Fibroblast of lung (primary cell): Measurements from ENCODE around the gene SEPTIN5. TPM values are rescaled to one million over a fixed set of nuclear protein-coding genes. Genes with fewer than 3 reads are reported as not detected.

Experiments
- DNase-seq, 2 donors: peaks; one replicate each; pipeline versions ENCODE4 v3.0.0 to v3.0.0-alpha.2; 2010; ENCODE audit warnings: low read depth in 2 of 2
- H2AFZ ChIP-seq: 2 replicates; pipeline ENCODE4 v1.5.1; 2012; ENCODE audit warnings: low read length, control low read depth, inconsistent platforms
- H3K27ac ChIP-seq: 2 replicates; pipeline ENCODE4 v1.5.1; 2011; ENCODE audit warnings: low read length, control low read depth; ENCODE audit not compliant: insufficient read depth
- H3K27me3 ChIP-seq: 2 replicates; pipeline ENCODE4 v1.5.1; 2011; ENCODE audit warnings: mild to moderate bottlenecking, low read length; ENCODE audit not compliant: control insufficient read depth, insufficient read depth
- H3K36me3 ChIP-seq: 2 replicates; pipeline ENCODE4 v1.5.1; 2011; ENCODE audit warnings: low read length; ENCODE audit not compliant: control insufficient read depth, insufficient read depth
- H3K4me1 ChIP-seq: 2 replicates; pipeline ENCODE4 v1.5.1; 2011; ENCODE audit warnings: low read length; ENCODE audit not compliant: control insufficient read depth, insufficient read depth; ENCODE audit errors: extremely low read depth
- H3K4me2 ChIP-seq: 2 replicates; pipeline ENCODE4 v1.5.1; 2011; ENCODE audit warnings: low read length, control low read depth; ENCODE audit not compliant: insufficient read depth; ENCODE audit errors: extremely low read depth
- H3K4me3 ChIP-seq, 4 experiments: fragments of 200-600 bp in 1 of 4; sonication (generic) in 1 of 4; replicated peaks in 1 of 4; 2 replicates each; pipeline ENCODE4 v1.5.1; 2011 to 2016; ENCODE audit warnings: low read length in 4 of 4, low read depth in 3 of 4, mild to moderate bottlenecking in 3 of 4, control low read depth in 2 of 4, inconsistent platforms in 1 of 4, mixed read lengths in 1 of 4; ENCODE audit not compliant: insufficient read depth in 1 of 4; ENCODE audit errors: control extremely low read depth in 1 of 4
- H3K79me2 ChIP-seq: 2 replicates; pipeline ENCODE4 v1.5.1; 2012; ENCODE audit warnings: mild to moderate bottlenecking, low read length, inconsistent platforms; ENCODE audit not compliant: control insufficient read depth, insufficient read depth
- H3K9ac ChIP-seq: 2 replicates; pipeline ENCODE4 v1.5.1; 2011; ENCODE audit warnings: mild to moderate bottlenecking, low read length, control low read depth; ENCODE audit not compliant: insufficient read depth
- H3K9me3 ChIP-seq: 2 replicates; pipeline ENCODE4 v1.5.1; 2012; ENCODE audit warnings: low read depth, low read length; ENCODE audit not compliant: control insufficient read depth, insufficient read depth
- H4K20me1 ChIP-seq: 2 replicates; pipeline ENCODE4 v1.5.1; 2011; ENCODE audit warnings: low read length; ENCODE audit not compliant: control insufficient read depth, insufficient read depth; ENCODE audit errors: extremely low read depth
- CTCF ChIP-seq, 2 donors: IDR thresholded peaks in 1 of 2; conservative IDR thresholded peaks in 1 of 2; 1 replicate in 1 of 2; 2 replicates in 1 of 2; pipeline ENCODE4 v1.5.1; 2011 to 2012; ENCODE audit warnings: low read length in 2 of 2, control low read depth in 1 of 2, inconsistent platforms in 1 of 2, low read depth in 1 of 2, mild to moderate bottlenecking in 1 of 2
- EZH2 ChIP-seq: IDR thresholded peaks from 2 replicates; pipeline ENCODE4 v1.5.1; 2012; ENCODE audit warnings: low read length, control low read depth, mild to moderate bottlenecking; ENCODE audit errors: missing control alignments
- polyA plus RNA-seq, 2 donors: library from polyadenylated mRNA; depleted of rRNA in 1 of 2; stranded (reverse) in 1 of 2; unstranded in 1 of 2; fragments of >200 nt; gene quantifications; 2 replicates each; pipeline ENCODE4 v1.2.1, GENCODE V29; 2011 to 2012; ENCODE audit warnings: missing spikeins in 1 of 2
- total RNA-seq: library from RNA; depleted of rRNA; stranded (reverse); fragments of >200 nt; gene quantifications from 2 replicates; pipeline ENCODE4 v1.2.1, GENCODE V29; 2014

SEPTIN5 gene
- total and polyA plus RNA-seq, 2 donors (not counting 1 experiment from before 2014, with no cell fraction given): 14.5 to 25.8 TPM

- no peak for DNase-seq
- peak; percentile 18 for TF ChIP-seq EZH2
- TF ChIP-seq CTCF (conservative IDR thresholded peaks at IDR 0.05 in 1 of 2, IDR thresholded peaks at IDR 0.05 in 1 of 2; ENCODE audit: low read depth in 1 of 2, low read length in 2 of 2): no peak
- H3K4me1 ChIP-seq: peaks cover 3% of the 10 kb centered on the region
- H2AFZ ChIP-seq: no peak overlapping the region
- no peaks in the 10 kb centered on the region for H3K36me3 ChIP-seq
- peaks cover 12% of the 10 kb centered on the region for H3K27me3 ChIP-seq
- H3K27ac ChIP-seq: no peak overlapping the region
- H3K4me3 ChIP-seq: peak overlapping the region in 2 of 4 experiments; percentile 26 to 44
- H3K79me2 ChIP-seq: no peaks in the 10 kb centered on the region
- H3K9ac ChIP-seq: no peak overlapping the region
- no peaks in the 10 kb centered on the region for H3K9me3 ChIP-seq
- H3K4me2 ChIP-seq: peak overlapping the region; percentile 62
- no peaks in the 10 kb centered on the region for H4K20me1 ChIP-seq
These were observed 522 bp upstream of the SEPTIN5 start for GRCh38 chr22:19713650-19714311.

- Histone ChIP-seq H3K9ac (no peak overlapping the region), H3K4me3 (peak overlapping the region in 3 of 4 experiments; percentile 12 to 57 (median 38)), H3K9me3 (no peaks in the 10 kb centered on the region), H3K27me3 (peaks cover 8% of the 10 kb centered on the region), H2AFZ (no peak overlapping the region), H3K79me2 (no peaks in the 10 kb centered on the region), H3K36me3 (no peaks in the 10 kb centered on the region), H3K27ac (no peak overlapping the region), H3K4me2 (peak overlapping the region; percentile 85), H3K4me1 (peaks cover 3% of the 10 kb centered on the region), H4K20me1 (no peaks in the 10 kb centered on the region)
- TF ChIP-seq CTCF (conservative IDR thresholded peaks at IDR 0.05 in 1 of 2, IDR thresholded peaks at IDR 0.05 in 1 of 2; ENCODE audit: low read depth in 1 of 2, low read length in 2 of 2) (no peak), EZH2 (no peak)
- no peak for DNase-seq
These were observed 1.1 kb downstream of the SEPTIN5 start for GRCh38 chr22:19715188-19715930.

- H3K27ac ChIP-seq: no peak overlapping the region
- H2AFZ ChIP-seq: no peak overlapping the region
- H3K9ac ChIP-seq: no peak overlapping the region
- H3K79me2 ChIP-seq: no peaks in the 10 kb centered on the region
- H3K27me3 ChIP-seq: peaks cover 8% of the 10 kb centered on the region
- H4K20me1 ChIP-seq: no peaks in the 10 kb centered on the region
- no peak overlapping the region for H3K4me2 ChIP-seq
- peaks cover 3% of the 10 kb centered on the region for H3K4me1 ChIP-seq
- no peaks in the 10 kb centered on the region for H3K9me3 ChIP-seq
- no peak for DNase-seq
- no peak overlapping the region for H3K4me3 ChIP-seq
- H3K36me3 ChIP-seq: no peaks in the 10 kb centered on the region
- TF ChIP-seq EZH2: no peak
- TF ChIP-seq CTCF (conservative IDR thresholded peaks at IDR 0.05 in 1 of 2, IDR thresholded peaks at IDR 0.05 in 1 of 2; ENCODE audit: low read depth in 1 of 2, low read length in 2 of 2): no peak
These were observed 1.9 kb downstream of the SEPTIN5 start for GRCh38 chr22:19716041-19716828.
